Neural cell (in vitro differentiated cells): ENCODE measurements around the gene KIZ. TPM values are rescaled to one million over a fixed set of nuclear protein-coding genes. Genes with fewer than 3 reads are reported as not detected.
"Not testable (repeated sequence)": the region's sequence is repeated elsewhere in the genome, so short reads cannot be mapped to it uniquely, and the experiment has no call there.

Source experiments
- H2AFZ ChIP-seq: fragments of 200-600, 300-800 bp; sonication (generic), shearing (Covaris generic); 2 replicates; pipeline ENCODE4 v1.6.0; 2014; ENCODE audit warnings: low read depth, mild to moderate bottlenecking, antibody characterized with exemption, low read length, moderate library complexity
- H3F3A ChIP-seq: fragments of 200-600 bp; shearing (Covaris generic); 2 replicates; pipeline ENCODE4 v1.6.1; 2016; ENCODE audit warnings: mild to moderate bottlenecking, moderate library complexity, mixed read lengths, antibody characterized with exemption, low read length; ENCODE audit not compliant: insufficient read depth, poor library complexity, severe bottlenecking
- H3K27ac ChIP-seq: fragments of 200-600, 300-800 bp; sonication (generic), shearing (Covaris generic); 2 replicates; pipeline ENCODE4 v1.5.1; 2014; ENCODE audit warnings: mild to moderate bottlenecking, low read length, moderate library complexity
- H3K27me3 ChIP-seq: fragments of 300-800, 200-600 bp; sonication (generic), shearing (Covaris generic); 2 replicates; pipeline ENCODE4 v1.6.0; 2014; ENCODE audit warnings: mild to moderate bottlenecking, low read depth, low read length, moderate library complexity; ENCODE audit not compliant: insufficient read depth
- H3K36me3 ChIP-seq: fragments of 300-800, 200-600 bp; sonication (generic), shearing (Covaris generic); 2 replicates; pipeline ENCODE4 v1.5.1; 2014; ENCODE audit warnings: mild to moderate bottlenecking, antibody characterized with exemption, low read length, moderate library complexity; ENCODE audit not compliant: insufficient read depth
- H3K4me2 ChIP-seq: fragments of 300-800, 200-600 bp; sonication (generic), shearing (Covaris generic); 2 replicates; pipeline ENCODE4 v1.6.0; 2014; ENCODE audit warnings: mild to moderate bottlenecking, low read length
- H3K4me3 ChIP-seq: fragments of 300-800, 200-600 bp; sonication (generic), shearing (Covaris generic); 2 replicates; pipeline ENCODE4 v1.5.1; 2014; ENCODE audit warnings: mild to moderate bottlenecking, low read length, moderate library complexity
- H3K79me2 ChIP-seq: fragments of 200-600 bp; shearing (Covaris generic); replicated peaks from 2 replicates; pipeline ENCODE4 v1.6.0; 2014; ENCODE audit warnings: mild to moderate bottlenecking, low read length, moderate library complexity; ENCODE audit not compliant: insufficient read depth
- H3K9ac ChIP-seq: fragments of 300-800, 200-600 bp; sonication (generic), shearing (Covaris generic); 2 replicates; pipeline ENCODE4 v1.6.1; 2016; ENCODE audit warnings: mild to moderate bottlenecking, low read length, mixed read lengths
- H3K9me2 ChIP-seq: fragments of 200-600 bp; shearing (Covaris generic); 2 replicates; pipeline ENCODE4 v1.6.1; 2016; ENCODE audit warnings: mild to moderate bottlenecking, low read length, mixed read lengths; ENCODE audit not compliant: insufficient read depth
- H3K9me3 ChIP-seq: fragments of 200-600, 300-800 bp; sonication (generic), shearing (Covaris generic); 2 replicates; pipeline ENCODE4 v1.6.1; 2016; ENCODE audit warnings: mild to moderate bottlenecking, mixed run types, low read length, moderate library complexity, mixed read lengths
- H4K20me1 ChIP-seq: fragments of 200-600 bp; shearing (Covaris generic); 2 replicates; pipeline ENCODE4 v1.6.1; 2016; ENCODE audit warnings: mild to moderate bottlenecking, mixed run types; ENCODE audit not compliant: insufficient read depth
- CTCF ChIP-seq: fragments of 450-650 bp; IDR thresholded peaks from 2 replicates; pipeline ENCODE4 v1.5.1; 2014; ENCODE audit warnings: antibody characterized with exemption, mild to moderate bottlenecking, moderate library complexity; ENCODE audit not compliant: poor library complexity, severe bottlenecking
- EP300 ChIP-seq: fragments of 450-650 bp; conservative IDR thresholded peaks from 2 replicates; pipeline ENCODE4 v1.6.1; 2014; ENCODE audit warnings: antibody characterized with exemption, mild to moderate bottlenecking, moderate library complexity; ENCODE audit not compliant: poor library complexity, severe bottlenecking
- EZH2 ChIP-seq: fragments of 200-600, 300-800 bp; shearing (Covaris generic), sonication (generic); IDR thresholded peaks from 2 replicates; pipeline ENCODE4 v1.6.1; 2014; ENCODE audit warnings: antibody characterized with exemption, low read length, borderline replicate concordance, mild to moderate bottlenecking; ENCODE audit not compliant: insufficient read depth, poor library complexity, severe bottlenecking
- POLR2AphosphoS5 ChIP-seq: IDR thresholded peaks from 2 replicates; pipeline ENCODE4 v1.6.1; 2012
- RAD21 ChIP-seq: fragments of 450-650 bp; conservative IDR thresholded peaks from 2 replicates; pipeline ENCODE4 v1.6.1; 2014; ENCODE audit warnings: antibody characterized with exemption, mild to moderate bottlenecking, moderate library complexity
- REST ChIP-seq: IDR thresholded peaks from 2 replicates; pipeline ENCODE4 v1.6.1; 2012; ENCODE audit warnings: borderline replicate concordance
- SMC3 ChIP-seq: fragments of 450-650 bp; conservative IDR thresholded peaks from 2 replicates; pipeline ENCODE4 v1.6.1; 2014; ENCODE audit warnings: antibody characterized with exemption, mild to moderate bottlenecking, moderate library complexity; ENCODE audit not compliant: poor library complexity
- polyA plus RNA-seq: library from polyadenylated mRNA; depleted of rRNA; stranded (reverse); fragments of >200 nt; gene quantifications from 2 replicates; pipeline ENCODE4 v1.2.3, GENCODE V29; 2014

The KIZ gene
- polyA plus RNA-seq, 1 donor from 2014 or later, result 3.6 TPM

GRCh38 chr20:21168061-21168460 is 42.2 kb downstream of the KIZ start:
- not testable (repeated sequence) for H2AFZ ChIP-seq, H3K27me3 ChIP-seq

GRCh38 chr20:21172626-21173025 is 46.7 kb downstream of the KIZ start:
- H3K27me3 ChIP-seq, result no peaks in the 10 kb centered on the region

More at GRCh38 chr20:21168061-21168460, 42.2 kb downstream of the KIZ start:
- not testable (repeated sequence) for H3K9ac ChIP-seq, H3K9me3 ChIP-seq, H3K79me2 ChIP-seq, H3K36me3 ChIP-seq, H3K4me3 ChIP-seq, H3F3A ChIP-seq, H4K20me1 ChIP-seq, H3K4me2 ChIP-seq, H3K9me2 ChIP-seq, H3K27ac ChIP-seq

More at GRCh38 chr20:21172626-21173025, 46.7 kb downstream of the KIZ start:
- no peaks in the 10 kb centered on the region for H3K9me3 ChIP-seq
- H3K79me2 ChIP-seq, result no peaks in the 10 kb centered on the region
- no peak for TF ChIP-seq EP300
- no peak for TF ChIP-seq EZH2
- no peak for TF ChIP-seq SMC3
- no peak for TF ChIP-seq POLR2AphosphoS5
- no peak for TF ChIP-seq REST
- TF ChIP-seq CTCF, result no peak
- TF ChIP-seq RAD21, result no peak
- H4K20me1 ChIP-seq, result no peaks in the 10 kb centered on the region
- no peaks in the 10 kb centered on the region for H3K36me3 ChIP-seq
- no peak overlapping the region for H2AFZ ChIP-seq
- no peak overlapping the region for H3K27ac ChIP-seq
- no peak overlapping the region for H3K9ac ChIP-seq
- H3K4me3 ChIP-seq, result no peak overlapping the region
- no peaks in the 10 kb centered on the region for H3F3A ChIP-seq
- no peak overlapping the region for H3K4me2 ChIP-seq
- no peaks in the 10 kb centered on the region for H3K9me2 ChIP-seq
